ENCODE measurements around the gene PDE8A. TPM values are rescaled to one million over a fixed set of nuclear protein-coding genes. Genes with fewer than 3 reads are reported as not detected.

Gene PDE8A
- total and polyA plus RNA-seq, 2 donors (not counting 3 experiments of a cell fraction or from before 2014, with no cell fraction given), result 21.3 to 45.7 TPM

GRCh38 chr15:85031086-85031943, 49.7 kb downstream of the PDE8A start:
- H4K20me1 ChIP-seq (replicated peaks; ENCODE audit: control insufficient read depth, extremely low read depth, insufficient read depth, low read length), result no peaks in the 10 kb centered on the region
- H3K9me1 ChIP-seq (replicated peaks; ENCODE audit: control insufficient read depth, extremely low read depth, insufficient read depth, low read length), result no peaks in the 10 kb centered on the region
- CTCF ChIA-PET, result interaction anchor here (0.8 to 1.8 kb wide), 5 partner anchors 9 to 76 kb away, joined by 3 to 9 read pairs (median 5); no protein-coding TSS in a partner anchor
- no peaks in the 10 kb centered on the region for H3K27me3 ChIP-seq (ENCODE audit: control insufficient read depth in 2 of 2, insufficient read depth in 2 of 2, low read length in 2 of 2)
- intact Hi-C loops (cut with micrococcal nuclease) (loop anchor here (2.0 kb wide), 1 partner anchor 15 kb away; no protein-coding TSS in a partner anchor), dilution Hi-C loops (cut with MboI; ENCODE audit: extremely low pct_ligation_motif_present, low sequenced_read_pairs) (no loop called here)
- H3K36me3 ChIP-seq (ENCODE audit: control insufficient read depth in 2 of 2, extremely low read depth in 1 of 2, insufficient read depth in 2 of 2, low read length in 2 of 2), result no peaks in the 10 kb centered on the region
- POLR2A ChIA-PET, result no interaction called here
- peaks cover 44% of the 10 kb centered on the region for H3K4me1 ChIP-seq (ENCODE audit: control insufficient read depth, extremely low read depth, insufficient read depth, low read length)
- no peak overlapping the region for H3K9ac ChIP-seq (replicated peaks; ENCODE audit: extremely low read depth, insufficient read depth, low read length)
- TF ChIP-seq FOS (IDR thresholded peaks at IDR 0.05; ENCODE audit: borderline replicate concordance, insufficient read depth, low read length), result no peak
- TF ChIP-seq EZH2 (IDR thresholded peaks at IDR 0.05; ENCODE audit: borderline replicate concordance, low read depth, low read length, severe bottlenecking), result no peak
- TF ChIP-seq JUN (IDR thresholded peaks at IDR 0.05; ENCODE audit: borderline replicate concordance, insufficient read depth, insufficient read length, low read depth), result no peak
- peak; percentile 35 for TF ChIP-seq GATA2 (IDR thresholded peaks at IDR 0.05; ENCODE audit: insufficient read depth, insufficient read length, low read depth, low read length)
- H3K79me2 ChIP-seq (ENCODE audit: control insufficient read depth, insufficient read depth, low read length), result peaks cover 30% of the 10 kb centered on the region
- no peaks in the 10 kb centered on the region for H3K9me3 ChIP-seq (replicated peaks; ENCODE audit: control insufficient read depth, insufficient read depth, low read length)
- no TSS peak for BruUV-seq (replicated peaks)
- no peak overlapping the region for H3K4me3 ChIP-seq (replicated peaks in 1 of 3; ENCODE audit: insufficient read depth in 1 of 3, low read depth in 1 of 3, low read length in 3 of 3)
- H3K4me2 ChIP-seq (ENCODE audit: insufficient read depth, low read length), result no peak overlapping the region
- peak overlapping the region; percentile 10 for H3K27ac ChIP-seq (ENCODE audit: insufficient read depth, low read depth, low read length)
- FAIRE-seq (no peak), DNase-seq (ENCODE audit: low read depth, low spot score) (no peak)
- H2AFZ ChIP-seq (ENCODE audit: low read depth, low read length), result no peak overlapping the region

DNA sequence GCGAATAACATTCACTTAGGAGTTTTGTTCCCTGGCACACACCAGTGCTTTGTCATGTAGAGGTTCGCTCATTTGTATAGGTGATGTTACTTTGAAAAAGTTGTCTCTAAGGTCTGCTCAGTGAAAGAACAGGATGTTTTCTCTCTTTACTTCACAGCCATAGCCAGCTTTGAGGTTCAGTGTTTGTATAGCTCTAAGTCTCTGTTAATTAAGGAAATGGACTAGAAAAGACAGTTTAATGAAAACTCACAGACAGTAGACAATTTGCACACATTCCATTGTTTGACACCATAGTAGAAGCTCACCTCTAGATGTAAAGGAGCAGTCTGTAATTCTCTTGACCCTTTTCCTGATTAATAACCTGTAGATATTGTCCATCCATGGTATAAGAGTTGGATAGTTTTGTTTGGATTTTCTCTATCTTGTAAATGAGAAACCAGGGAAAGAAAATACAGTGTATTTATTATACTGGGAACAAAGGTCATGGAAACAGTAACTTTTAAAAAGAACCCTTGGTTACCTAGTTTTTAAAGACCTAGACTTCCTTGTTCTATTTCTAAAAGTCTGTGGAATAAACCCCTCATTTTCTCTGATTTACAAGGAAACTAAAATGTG, 50.4 kb downstream of the PDE8A start:
- Histone ChIP-seq H3K9me1 (replicated peaks; ENCODE audit: control insufficient read depth, extremely low read depth, insufficient read depth, low read length) (no peaks in the 10 kb centered on the region), H3K27me3 (ENCODE audit: control insufficient read depth in 2 of 2, insufficient read depth in 2 of 2, low read length in 2 of 2) (no peaks in the 10 kb centered on the region), H4K20me1 (replicated peaks; ENCODE audit: control insufficient read depth, extremely low read depth, insufficient read depth, low read length) (no peaks in the 10 kb centered on the region), H3K4me1 (ENCODE audit: control insufficient read depth, extremely low read depth, insufficient read depth, low read length) (peaks cover 44% of the 10 kb centered on the region), H3K9ac (replicated peaks; ENCODE audit: extremely low read depth, insufficient read depth, low read length) (no peak overlapping the region), H3K79me2 (ENCODE audit: control insufficient read depth, insufficient read depth, low read length) (peaks cover 29% of the 10 kb centered on the region), H3K9me3 (replicated peaks; ENCODE audit: control insufficient read depth, insufficient read depth, low read length) (no peaks in the 10 kb centered on the region), H3K4me3 (replicated peaks in 1 of 3; ENCODE audit: insufficient read depth in 1 of 3, low read depth in 1 of 3, low read length in 3 of 3) (no peak overlapping the region), H3K36me3 (ENCODE audit: control insufficient read depth in 2 of 2, extremely low read depth in 1 of 2, insufficient read depth in 2 of 2, low read length in 2 of 2) (no peaks in the 10 kb centered on the region), H2AFZ (ENCODE audit: low read depth, low read length) (no peak overlapping the region), H3K4me2 (ENCODE audit: insufficient read depth, low read length) (no peak overlapping the region), H3K27ac (ENCODE audit: insufficient read depth, low read depth, low read length) (no peak overlapping the region)
- dilution Hi-C loops (cut with MboI; ENCODE audit: extremely low pct_ligation_motif_present, low sequenced_read_pairs) (no loop called here), intact Hi-C loops (cut with micrococcal nuclease) (loop anchor here (2.0 kb wide), 1 partner anchor 15 kb away; no protein-coding TSS in a partner anchor)
- no TSS peak for BruUV-seq (replicated peaks)
- ChIA-PET CTCF (interaction anchor here (0.8 to 1.7 kb wide), 4 partner anchors 10 to 77 kb away, joined by 3 to 9 read pairs (median 4); no protein-coding TSS in a partner anchor), POLR2A (no interaction called here)
- no peak for DNase-seq (ENCODE audit: low read depth, low spot score)
- FAIRE-seq, result no peak
- TF ChIP-seq JUN (IDR thresholded peaks at IDR 0.05; ENCODE audit: borderline replicate concordance, insufficient read depth, insufficient read length, low read depth) (no peak), EZH2 (IDR thresholded peaks at IDR 0.05; ENCODE audit: borderline replicate concordance, low read depth, low read length, severe bottlenecking) (no peak), GATA2 (IDR thresholded peaks at IDR 0.05; ENCODE audit: insufficient read depth, insufficient read length, low read depth, low read length) (no peak), POLR2AphosphoS5 (IDR thresholded peaks at IDR 0.05; ENCODE audit: insufficient read depth, low read depth, low read length) (no peak), FOS (IDR thresholded peaks at IDR 0.05; ENCODE audit: borderline replicate concordance, insufficient read depth, low read length) (no peak), MYC (IDR thresholded peaks at IDR 0.05; ENCODE audit: low read depth, low read length) (no peak), POLR2A (IDR thresholded peaks at IDR 0.05; ENCODE audit: low read depth, low read length) (no peak)
- TF ChIP-seq, protein P1, sequence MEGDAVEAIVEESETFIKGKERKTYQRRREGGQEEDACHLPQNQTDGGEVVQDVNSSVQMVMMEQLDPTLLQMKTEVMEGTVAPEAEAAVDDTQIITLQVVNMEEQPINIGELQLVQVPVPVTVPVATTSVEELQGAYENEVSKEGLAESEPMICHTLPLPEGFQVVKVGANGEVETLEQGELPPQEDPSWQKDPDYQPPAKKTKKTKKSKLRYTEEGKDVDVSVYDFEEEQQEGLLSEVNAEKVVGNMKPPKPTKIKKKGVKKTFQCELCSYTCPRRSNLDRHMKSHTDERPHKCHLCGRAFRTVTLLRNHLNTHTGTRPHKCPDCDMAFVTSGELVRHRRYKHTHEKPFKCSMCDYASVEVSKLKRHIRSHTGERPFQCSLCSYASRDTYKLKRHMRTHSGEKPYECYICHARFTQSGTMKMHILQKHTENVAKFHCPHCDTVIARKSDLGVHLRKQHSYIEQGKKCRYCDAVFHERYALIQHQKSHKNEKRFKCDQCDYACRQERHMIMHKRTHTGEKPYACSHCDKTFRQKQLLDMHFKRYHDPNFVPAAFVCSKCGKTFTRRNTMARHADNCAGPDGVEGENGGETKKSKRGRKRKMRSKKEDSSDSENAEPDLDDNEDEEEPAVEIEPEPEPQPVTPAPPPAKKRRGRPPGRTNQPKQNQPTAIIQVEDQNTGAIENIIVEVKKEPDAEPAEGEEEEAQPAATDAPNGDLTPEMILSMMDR (IDR thresholded peaks at IDR 0.05; ENCODE audit: extremely low read depth in 1 of 2, insufficient read depth in 1 of 2, low read depth in 1 of 2, low read length in 2 of 2), result no peak
- TF ChIP-seq, protein P2, sequence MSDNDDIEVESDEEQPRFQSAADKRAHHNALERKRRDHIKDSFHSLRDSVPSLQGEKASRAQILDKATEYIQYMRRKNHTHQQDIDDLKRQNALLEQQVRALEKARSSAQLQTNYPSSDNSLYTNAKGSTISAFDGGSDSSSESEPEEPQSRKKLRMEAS (IDR thresholded peaks at IDR 0.05; ENCODE audit: insufficient read depth, insufficient read length), result no peak
